ENCODE measurements around the gene ST8SIA1. TPM values are rescaled to one million over a fixed set of nuclear protein-coding genes. Genes with fewer than 3 reads are reported as not detected.

Gene ST8SIA1
- total RNA-seq, 1 donor from 2014 or later: 1.2 TPM

DNA sequence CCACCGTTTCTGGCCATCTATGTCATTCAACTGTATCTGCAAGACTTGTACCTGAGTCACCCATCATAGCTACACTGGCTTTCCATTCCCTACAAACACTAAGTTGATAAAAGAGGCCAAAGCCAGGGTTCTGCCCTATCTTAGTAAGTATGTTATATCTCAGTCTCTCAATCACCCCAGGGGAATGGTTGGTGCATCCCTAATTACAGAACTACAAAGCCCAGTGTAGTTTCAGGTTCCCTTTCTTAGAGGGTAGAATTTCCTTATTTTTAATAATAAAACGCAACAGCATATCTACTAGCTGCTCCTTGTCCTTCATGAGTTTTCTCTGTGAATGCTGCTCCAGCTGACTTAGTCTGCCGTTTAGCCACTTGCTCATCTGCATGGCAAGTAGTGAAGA lies 57.6 kb downstream of the ST8SIA1 start:
- H3K27me3 Mint-ChIP-seq (ENCODE audit: low read depth): no peaks in the 10 kb centered on the region
- no peak for DNase-seq (ENCODE audit: low spot score)
- no peaks in the 10 kb centered on the region for H3K36me3 Mint-ChIP-seq (ENCODE audit: low read depth)
- H3K4me3 Mint-ChIP-seq (ENCODE audit: unreplicated experiment): no peak overlapping the region
- TF ChIP-seq, protein P1, sequence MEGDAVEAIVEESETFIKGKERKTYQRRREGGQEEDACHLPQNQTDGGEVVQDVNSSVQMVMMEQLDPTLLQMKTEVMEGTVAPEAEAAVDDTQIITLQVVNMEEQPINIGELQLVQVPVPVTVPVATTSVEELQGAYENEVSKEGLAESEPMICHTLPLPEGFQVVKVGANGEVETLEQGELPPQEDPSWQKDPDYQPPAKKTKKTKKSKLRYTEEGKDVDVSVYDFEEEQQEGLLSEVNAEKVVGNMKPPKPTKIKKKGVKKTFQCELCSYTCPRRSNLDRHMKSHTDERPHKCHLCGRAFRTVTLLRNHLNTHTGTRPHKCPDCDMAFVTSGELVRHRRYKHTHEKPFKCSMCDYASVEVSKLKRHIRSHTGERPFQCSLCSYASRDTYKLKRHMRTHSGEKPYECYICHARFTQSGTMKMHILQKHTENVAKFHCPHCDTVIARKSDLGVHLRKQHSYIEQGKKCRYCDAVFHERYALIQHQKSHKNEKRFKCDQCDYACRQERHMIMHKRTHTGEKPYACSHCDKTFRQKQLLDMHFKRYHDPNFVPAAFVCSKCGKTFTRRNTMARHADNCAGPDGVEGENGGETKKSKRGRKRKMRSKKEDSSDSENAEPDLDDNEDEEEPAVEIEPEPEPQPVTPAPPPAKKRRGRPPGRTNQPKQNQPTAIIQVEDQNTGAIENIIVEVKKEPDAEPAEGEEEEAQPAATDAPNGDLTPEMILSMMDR (IDR thresholded peaks at IDR 0.05): no peak
- peaks cover 33% of the 10 kb centered on the region for H3K4me1 Mint-ChIP-seq (ENCODE audit: low read depth)
- peak overlapping the region; percentile 95 for H3K27ac Mint-ChIP-seq (ENCODE audit: unreplicated experiment)
- H3K9me3 Mint-ChIP-seq (ENCODE audit: low read depth): no peaks in the 10 kb centered on the region

DNA sequence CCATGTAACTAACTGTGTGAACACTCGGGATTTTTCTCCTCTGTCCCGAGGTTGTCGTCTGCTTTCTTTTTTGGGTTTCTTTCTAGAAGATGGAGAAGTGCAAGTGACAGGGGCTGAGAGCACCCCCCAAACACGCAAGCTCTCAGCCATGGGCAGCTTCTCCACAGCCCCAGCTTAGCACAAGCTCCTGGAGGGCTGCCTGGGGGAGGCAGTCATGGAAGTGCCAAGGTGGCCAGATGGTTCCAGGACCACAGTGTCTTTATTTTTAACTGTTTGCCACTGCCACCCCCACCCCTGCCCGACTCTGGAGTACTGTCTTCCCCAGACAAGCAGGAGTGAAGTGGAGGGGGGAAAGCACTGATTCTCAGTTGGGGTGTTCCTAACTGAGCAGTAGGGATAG lies 58.2 kb downstream of the ST8SIA1 start:
- no peak overlapping the region for H3K4me3 Mint-ChIP-seq (ENCODE audit: unreplicated experiment)
- no peaks in the 10 kb centered on the region for H3K27me3 Mint-ChIP-seq (ENCODE audit: low read depth)
- H3K9me3 Mint-ChIP-seq (ENCODE audit: low read depth): no peaks in the 10 kb centered on the region
- peaks cover 39% of the 10 kb centered on the region for H3K4me1 Mint-ChIP-seq (ENCODE audit: low read depth)
- no peaks in the 10 kb centered on the region for H3K36me3 Mint-ChIP-seq (ENCODE audit: low read depth)
- H3K27ac Mint-ChIP-seq (ENCODE audit: unreplicated experiment): peak overlapping the region; percentile 95
- TF ChIP-seq, protein P1 (IDR thresholded peaks at IDR 0.05): no peak
- no peak for DNase-seq (ENCODE audit: low spot score)

DNA sequence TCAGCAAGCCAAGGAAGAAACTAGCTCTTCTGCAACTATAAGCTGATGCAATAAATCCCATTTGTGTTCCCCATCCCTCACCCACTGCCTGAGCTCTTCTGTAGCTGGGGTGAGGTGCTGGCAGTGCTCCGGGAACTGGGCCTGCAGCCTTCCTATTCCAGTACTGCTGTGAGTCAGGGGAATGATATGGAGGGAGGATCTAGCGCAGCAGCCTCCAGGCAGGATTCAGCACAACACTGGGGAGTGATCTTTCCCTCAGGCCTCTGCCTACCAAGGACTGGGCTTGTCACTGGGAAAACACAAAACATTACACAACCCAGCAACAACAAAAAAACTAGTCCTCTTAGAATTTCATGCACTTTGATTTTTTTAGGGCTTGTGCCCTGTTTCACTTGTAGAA lies 58.7 kb downstream of the ST8SIA1 start:
- H3K27ac Mint-ChIP-seq (ENCODE audit: unreplicated experiment): peak overlapping the region; percentile 95
- no peak overlapping the region for H3K4me3 Mint-ChIP-seq (ENCODE audit: unreplicated experiment)
- no peaks in the 10 kb centered on the region for H3K9me3 Mint-ChIP-seq (ENCODE audit: low read depth)

DNA sequence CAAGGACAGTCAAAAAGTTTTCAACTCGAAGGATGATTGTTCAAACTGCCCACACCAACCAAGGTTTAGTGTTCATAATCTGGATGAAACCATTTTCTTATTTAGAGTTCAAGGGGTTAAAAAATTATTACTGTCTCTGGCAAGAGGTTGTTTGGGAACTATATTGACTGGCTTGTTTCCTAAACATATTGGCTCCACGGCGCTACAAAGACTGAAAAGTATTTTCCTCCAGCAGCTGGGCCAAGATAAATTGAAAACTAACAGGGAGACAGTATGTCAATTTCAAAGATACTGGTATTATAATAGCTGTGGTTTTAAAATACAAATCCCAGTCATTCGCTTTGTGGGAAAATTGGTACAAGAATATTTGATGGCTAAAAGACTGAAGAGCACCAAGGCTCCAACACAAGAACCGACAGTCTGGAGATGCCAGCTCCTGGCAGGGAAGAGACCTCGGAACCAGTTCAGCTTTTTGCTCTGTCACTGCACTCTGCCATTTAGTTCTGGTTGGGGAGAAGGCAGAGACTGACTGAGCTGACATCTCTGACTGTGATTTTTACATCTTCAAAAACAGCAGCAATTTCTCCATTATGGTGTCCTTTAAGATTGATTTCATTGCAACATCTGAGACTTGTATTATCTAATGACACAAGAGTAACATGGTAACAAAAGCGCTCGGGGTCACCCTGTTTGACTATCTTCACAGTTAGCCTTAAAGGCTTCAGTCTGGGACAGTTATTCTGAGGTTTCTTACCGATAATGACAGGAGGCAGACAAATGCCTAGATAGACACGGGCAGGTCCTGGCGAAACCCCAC lies 62.0 kb downstream of the ST8SIA1 start:
- no peaks in the 10 kb centered on the region for H3K9me3 Mint-ChIP-seq (ENCODE audit: low read depth)
- no peak overlapping the region for H3K4me3 Mint-ChIP-seq (ENCODE audit: unreplicated experiment)
- no peak for DNase-seq (ENCODE audit: low spot score)
- H3K4me1 Mint-ChIP-seq (ENCODE audit: low read depth): peaks cover 47% of the 10 kb centered on the region
- no peaks in the 10 kb centered on the region for H3K27me3 Mint-ChIP-seq (ENCODE audit: low read depth)
- H3K36me3 Mint-ChIP-seq (ENCODE audit: low read depth): no peaks in the 10 kb centered on the region
- H3K27ac Mint-ChIP-seq (ENCODE audit: unreplicated experiment): peak overlapping the region; percentile 69
- TF ChIP-seq, protein P1 (IDR thresholded peaks at IDR 0.05): no peak

More for the DNA sequence above, 58.7 kb downstream of the ST8SIA1 start:
- Mint-ChIP-seq H3K27me3 (ENCODE audit: low read depth) (no peaks in the 10 kb centered on the region), H3K4me1 (ENCODE audit: low read depth) (peaks cover 43% of the 10 kb centered on the region), H3K36me3 (ENCODE audit: low read depth) (no peaks in the 10 kb centered on the region)
- TF ChIP-seq, protein P1 (IDR thresholded peaks at IDR 0.05): no peak
- peak; percentile 94 for DNase-seq (ENCODE audit: low spot score)

DNA sequence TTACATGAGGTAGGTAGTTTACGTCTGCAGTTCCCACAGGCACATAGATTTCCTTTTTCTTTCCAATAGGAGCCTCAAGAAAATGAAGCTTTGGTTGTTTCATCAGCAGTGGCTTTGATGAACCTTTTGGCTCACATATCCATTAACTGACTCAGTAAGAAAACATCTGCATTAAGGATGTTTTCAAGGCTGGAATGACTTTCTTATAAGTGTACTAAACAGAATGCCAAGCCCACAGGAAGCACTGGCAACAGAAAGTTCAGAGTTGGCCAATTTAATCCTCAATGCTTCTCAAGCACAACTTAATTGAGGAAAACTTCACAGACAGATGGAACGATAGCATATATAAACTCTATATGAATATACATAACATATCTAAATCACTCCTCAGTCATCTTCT lies 63.5 kb downstream of the ST8SIA1 start:
- no peak overlapping the region for H3K4me3 Mint-ChIP-seq (ENCODE audit: unreplicated experiment)
- DNase-seq (ENCODE audit: low spot score): no peak
- H3K36me3 Mint-ChIP-seq (ENCODE audit: low read depth): no peaks in the 10 kb centered on the region
- TF ChIP-seq, protein P1 (IDR thresholded peaks at IDR 0.05): no peak
- no peaks in the 10 kb centered on the region for H3K9me3 Mint-ChIP-seq (ENCODE audit: low read depth)
- peaks cover 40% of the 10 kb centered on the region for H3K4me1 Mint-ChIP-seq (ENCODE audit: low read depth)
- H3K27me3 Mint-ChIP-seq (ENCODE audit: low read depth): no peaks in the 10 kb centered on the region
- no peak overlapping the region for H3K27ac Mint-ChIP-seq (ENCODE audit: unreplicated experiment)

Data from chondrocyte (in vitro differentiated cells).